Measurements from ENCODE around the gene KLF4.
A peak's percentile ranks its signal among the peaks of the same experiment; 100 is the strongest.

KLF4 gene

GRCh38 chr9:107465467-107466451 lies 23.8 kb downstream of the KLF4 start:
- Histone ChIP-seq H3K27ac (peak overlapping the region in 6 of 11 experiments; percentile 25 to 71 (median 48); a peak in 11 of 22 replicates), H3K4me3 (peak overlapping the region; percentile 59 to 78 (median 66)), H3K36me3 (no peaks in the 10 kb centered on the region), H3K4me2 (peak overlapping the region; percentile 92 to 99 (median 96)), H3K27me3 (peaks cover 28 to 39% (median 36%) of the 10 kb centered on the region in 11 experiments), H4K20me1 (no peaks in the 10 kb centered on the region; a peak in 1 of 22 replicates), H3K4me1 (peaks cover 0 to 17% (median 12%) of the 10 kb centered on the region in 10 experiments; a peak in 16 of 20 replicates), H3K9me3 (replicated peaks in 1 of 11) (no peaks in the 10 kb centered on the region), H3K9ac (peak overlapping the region; percentile 48 to 77 (median 70); a peak in 21 of 22 replicates)
- TF ChIP-seq Cebpa-rat (IDR thresholded peaks at IDR 0.05) = no peak

GRCh38 chr9:107464516-107464915 lies 25.1 kb downstream of the KLF4 start:
- H3K9ac ChIP-seq = no peak overlapping the region
- H3K4me1 ChIP-seq = peaks cover 0 to 17% (median 12%) of the 10 kb centered on the region in 10 experiments; a peak in 16 of 20 replicates
- no peak for TF ChIP-seq Cebpa-rat (IDR thresholded peaks at IDR 0.05)
- H3K27ac ChIP-seq = no peak overlapping the region
- H3K4me2 ChIP-seq = peak overlapping the region in 2 of 11 experiments; percentile 95 to 98; a peak in 4 of 22 replicates
- peaks cover 28 to 39% (median 36%) of the 10 kb centered on the region in 11 experiments for H3K27me3 ChIP-seq
- H3K4me3 ChIP-seq = no peak overlapping the region
- H3K9me3 ChIP-seq (replicated peaks in 1 of 11) = no peaks in the 10 kb centered on the region
- no peaks in the 10 kb centered on the region; a peak in 1 of 22 replicates for H4K20me1 ChIP-seq
- H3K36me3 ChIP-seq = no peaks in the 10 kb centered on the region

GRCh38 chr9:107462691-107463090 lies 26.9 kb downstream of the KLF4 start:
- Histone ChIP-seq H3K27ac (no peak overlapping the region), H3K27me3 (peaks cover 28 to 39% (median 35%) of the 10 kb centered on the region in 11 experiments), H3K36me3 (no peaks in the 10 kb centered on the region), H3K4me1 (peaks cover 0 to 17% (median 12%) of the 10 kb centered on the region in 10 experiments; a peak in 16 of 20 replicates), H3K9ac (no peak overlapping the region), H4K20me1 (no peaks in the 10 kb centered on the region; a peak in 1 of 22 replicates), H3K4me3 (no peak overlapping the region), H3K9me3 (replicated peaks in 1 of 11) (no peaks in the 10 kb centered on the region), H3K4me2 (no peak overlapping the region)
- TF ChIP-seq Cebpa-rat (IDR thresholded peaks at IDR 0.05) = no peak

GRCh38 chr9:107460153-107461023 lies 29.2 kb downstream of the KLF4 start:
- Histone ChIP-seq H3K9ac (no peak overlapping the region), H3K4me1 (peaks cover 0 to 8% (median 6%) of the 10 kb centered on the region in 10 experiments; a peak in 15 of 20 replicates), H3K27ac (no peak overlapping the region), H3K4me3 (no peak overlapping the region), H3K27me3 (peaks cover 7 to 16% (median 13%) of the 10 kb centered on the region in 11 experiments), H3K9me3 (replicated peaks in 1 of 11) (no peaks in the 10 kb centered on the region), H3K36me3 (no peaks in the 10 kb centered on the region), H4K20me1 (no peaks in the 10 kb centered on the region; a peak in 1 of 22 replicates), H3K4me2 (no peak overlapping the region)
- TF ChIP-seq Cebpa-rat (IDR thresholded peaks at IDR 0.05) = no peak

DNA sequence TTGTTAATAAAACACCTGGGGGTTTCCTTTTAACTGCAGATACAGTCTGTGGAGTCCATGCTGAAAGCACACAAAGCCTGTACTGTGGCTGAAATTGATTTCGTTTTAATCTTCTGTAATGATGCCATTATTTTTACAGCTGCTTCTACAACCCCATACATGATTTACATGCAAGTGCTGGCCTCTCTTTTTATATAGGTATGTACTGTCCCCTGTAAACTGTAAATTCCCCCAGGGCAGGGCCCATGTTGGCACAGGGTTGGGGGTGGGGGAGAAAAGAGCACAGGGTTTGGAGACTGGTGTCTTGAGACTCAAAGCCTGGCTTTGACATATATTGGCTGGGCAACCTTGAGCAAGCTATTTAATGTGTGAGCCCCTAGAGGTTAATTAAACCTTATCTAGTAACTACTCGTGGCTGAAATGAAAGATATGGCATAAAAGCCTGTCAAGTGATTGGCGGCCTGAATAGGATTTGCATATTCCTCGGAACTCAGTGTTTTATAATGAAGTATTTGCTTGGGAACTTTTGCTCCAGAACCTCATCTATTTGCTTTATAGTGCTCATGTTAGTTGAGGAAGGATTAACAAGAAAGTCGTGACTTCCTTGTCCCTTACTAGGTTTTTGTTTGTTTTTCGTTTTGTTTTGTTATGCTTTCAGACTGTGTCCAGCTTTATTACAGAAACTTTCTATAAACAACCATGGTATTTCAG lies 34.0 kb downstream of the KLF4 start:
- Histone ChIP-seq H3K27me3 (no peaks in the 10 kb centered on the region), H3K9ac (no peak overlapping the region)
- no peak for TF ChIP-seq Cebpa-rat (IDR thresholded peaks at IDR 0.05)

GRCh38 chr9:107453479-107453878 lies 36.1 kb downstream of the KLF4 start:
- H3K4me1 ChIP-seq = no peaks in the 10 kb centered on the region
- H3K27me3 ChIP-seq = no peaks in the 10 kb centered on the region
- no peaks in the 10 kb centered on the region for H4K20me1 ChIP-seq
- H3K9ac ChIP-seq = no peak overlapping the region
- H3K9me3 ChIP-seq (replicated peaks in 1 of 11) = no peaks in the 10 kb centered on the region
- H3K27ac ChIP-seq = no peak overlapping the region
- H3K4me2 ChIP-seq = no peak overlapping the region
- no peak for TF ChIP-seq Cebpa-rat (IDR thresholded peaks at IDR 0.05)
- no peak overlapping the region for H3K4me3 ChIP-seq
- no peaks in the 10 kb centered on the region for H3K36me3 ChIP-seq

More for the DNA sequence above, 34.0 kb downstream of the KLF4 start:
- Histone ChIP-seq H3K4me2 (no peak overlapping the region), H3K9me3 (replicated peaks in 1 of 11) (no peaks in the 10 kb centered on the region), H4K20me1 (no peaks in the 10 kb centered on the region), H3K27ac (no peak overlapping the region), H3K36me3 (no peaks in the 10 kb centered on the region), H3K4me1 (no peaks in the 10 kb centered on the region), H3K4me3 (no peak overlapping the region)

GRCh38 chr9:107447834-107448233 lies 41.7 kb downstream of the KLF4 start:
- H3K4me2 ChIP-seq = no peak overlapping the region

GRCh38 chr9:107447081-107447480 lies 42.5 kb downstream of the KLF4 start:
- H3K4me3 ChIP-seq = no peak overlapping the region
- H3K4me1 ChIP-seq = no peaks in the 10 kb centered on the region
- no peaks in the 10 kb centered on the region for H3K27me3 ChIP-seq
- TF ChIP-seq Cebpa-rat (IDR thresholded peaks at IDR 0.05) = no peak
- no peaks in the 10 kb centered on the region for H4K20me1 ChIP-seq
- no peaks in the 10 kb centered on the region for H3K9me3 ChIP-seq (replicated peaks in 1 of 11)
- no peak overlapping the region for H3K27ac ChIP-seq
- H3K36me3 ChIP-seq = no peaks in the 10 kb centered on the region
- no peak overlapping the region for H3K9ac ChIP-seq
- H3K4me2 ChIP-seq = no peak overlapping the region

More at GRCh38 chr9:107447834-107448233, 41.7 kb downstream of the KLF4 start:
- no peaks in the 10 kb centered on the region for H3K36me3 ChIP-seq
- H3K4me1 ChIP-seq = no peaks in the 10 kb centered on the region
- no peak overlapping the region for H3K27ac ChIP-seq
- H3K9me3 ChIP-seq (replicated peaks in 1 of 11) = no peaks in the 10 kb centered on the region
- H3K9ac ChIP-seq = no peak overlapping the region
- no peak for TF ChIP-seq Cebpa-rat (IDR thresholded peaks at IDR 0.05)
- no peaks in the 10 kb centered on the region for H4K20me1 ChIP-seq
- no peak overlapping the region for H3K4me3 ChIP-seq
- no peaks in the 10 kb centered on the region for H3K27me3 ChIP-seq

All from BLaER1 treated with 17β-estradiol and CSF1 and Interleukin-3, amounts not matched to agents 10 nM and 100 nM (cell line).